ENCODE measurements around the gene SRSF4. TPM values are rescaled to one million over a fixed set of nuclear protein-coding genes. Genes with fewer than 3 reads are reported as not detected.

Gene SRSF4
- total RNA-seq, 1 experiment from 2014 or later = 69.0 TPM

DNA sequence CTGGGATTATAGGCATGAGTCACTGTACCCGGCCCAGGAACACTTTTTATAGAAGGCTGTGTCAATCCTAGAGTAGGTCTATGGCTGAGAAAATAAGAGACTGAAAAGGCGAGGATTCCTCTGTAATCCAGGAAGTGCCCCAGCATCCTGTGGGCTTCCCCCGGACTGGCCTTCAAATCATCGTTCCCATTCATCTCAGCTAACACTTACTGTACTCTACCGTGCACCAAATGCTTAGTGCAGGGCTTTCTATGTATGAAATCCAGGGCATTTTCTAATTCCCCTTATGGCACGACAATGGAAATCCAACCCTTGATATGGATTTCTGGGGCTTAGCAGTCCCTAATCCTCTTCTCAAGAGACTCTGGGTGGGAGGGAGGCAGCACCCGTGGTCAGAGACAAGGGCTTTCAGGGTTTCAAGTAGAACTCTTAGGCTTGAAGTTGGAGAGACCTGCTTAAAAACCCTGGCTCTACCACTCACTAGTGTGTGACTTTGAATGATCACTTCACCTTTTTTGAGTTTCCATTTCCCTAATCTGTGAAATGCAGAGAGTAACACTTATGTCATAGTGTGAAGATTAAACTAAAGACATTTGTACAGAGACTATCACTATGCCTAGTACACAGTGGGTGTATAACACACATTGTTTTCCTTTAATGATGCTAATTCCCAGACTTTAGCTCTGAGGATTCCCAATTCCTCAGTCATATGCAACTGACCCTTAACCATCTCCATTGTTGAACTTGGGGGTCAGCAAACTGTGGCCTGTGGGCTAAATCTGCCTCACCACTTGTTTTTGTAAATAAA lies 28.8 kb upstream of the SRSF4 start:
- Histone ChIP-seq H3K36me3 (ENCODE audit: control insufficient read depth in 1 of 2, insufficient read depth in 2 of 2, low read length in 2 of 2) (peaks cover 23 to 39% of the 10 kb centered on the region in 2 experiments), H3K4me1 (ENCODE audit: control insufficient read depth in 1 of 2, insufficient read depth in 2 of 2, low read length in 2 of 2) (no peaks in the 10 kb centered on the region), H3K79me2 (ENCODE audit: insufficient read depth, low read length) (no peaks in the 10 kb centered on the region), H2AFZ (ENCODE audit: low read depth, low read length, poor library complexity, severe bottlenecking) (no peak overlapping the region), H3K27ac (ENCODE audit: low read depth, low read length) (no peak overlapping the region), H3K27me3 (ENCODE audit: insufficient read depth, low read length) (no peaks in the 10 kb centered on the region), H3K9me3 (ENCODE audit: control insufficient read depth in 1 of 2, insufficient read depth in 1 of 2, low read depth in 1 of 2, low read length in 2 of 2) (no peaks in the 10 kb centered on the region), H3K9me2 (ENCODE audit: insufficient read depth) (no peaks in the 10 kb centered on the region), H4K20me1 (ENCODE audit: insufficient read depth) (no peaks in the 10 kb centered on the region), H3K4me3 (replicated peaks in 1 of 2; ENCODE audit: low read depth in 1 of 2, low read length in 2 of 2) (no peak overlapping the region), H3K9ac (ENCODE audit: low read length) (no peak overlapping the region), H3K4me2 (ENCODE audit: low read length) (no peak overlapping the region)
- no TSS peak for BruUV-seq (replicated peaks)
- ATAC-seq = no peak
- DNase-seq (ENCODE audit: low read depth, low spot score) = no peak
- ChIA-PET RAD21 (ENCODE audit: low non-redundant PET in 1 of 2, low total read pairs in 2 of 2, uncharacterized antibody in 2 of 2, unreplicated experiment in 2 of 2) (no interaction called here), CTCF (no interaction called here), POLR2A (no interaction called here)
- intact Hi-C loops (cut with micrococcal nuclease) = no loop called here
- TF ChIP-seq, protein P1, sequence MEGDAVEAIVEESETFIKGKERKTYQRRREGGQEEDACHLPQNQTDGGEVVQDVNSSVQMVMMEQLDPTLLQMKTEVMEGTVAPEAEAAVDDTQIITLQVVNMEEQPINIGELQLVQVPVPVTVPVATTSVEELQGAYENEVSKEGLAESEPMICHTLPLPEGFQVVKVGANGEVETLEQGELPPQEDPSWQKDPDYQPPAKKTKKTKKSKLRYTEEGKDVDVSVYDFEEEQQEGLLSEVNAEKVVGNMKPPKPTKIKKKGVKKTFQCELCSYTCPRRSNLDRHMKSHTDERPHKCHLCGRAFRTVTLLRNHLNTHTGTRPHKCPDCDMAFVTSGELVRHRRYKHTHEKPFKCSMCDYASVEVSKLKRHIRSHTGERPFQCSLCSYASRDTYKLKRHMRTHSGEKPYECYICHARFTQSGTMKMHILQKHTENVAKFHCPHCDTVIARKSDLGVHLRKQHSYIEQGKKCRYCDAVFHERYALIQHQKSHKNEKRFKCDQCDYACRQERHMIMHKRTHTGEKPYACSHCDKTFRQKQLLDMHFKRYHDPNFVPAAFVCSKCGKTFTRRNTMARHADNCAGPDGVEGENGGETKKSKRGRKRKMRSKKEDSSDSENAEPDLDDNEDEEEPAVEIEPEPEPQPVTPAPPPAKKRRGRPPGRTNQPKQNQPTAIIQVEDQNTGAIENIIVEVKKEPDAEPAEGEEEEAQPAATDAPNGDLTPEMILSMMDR (IDR thresholded peaks at IDR 0.05 in 2 of 3, conservative IDR thresholded peaks at IDR 0.05 in 1 of 3; ENCODE audit: borderline replicate concordance in 1 of 3, insufficient read depth in 1 of 3, low read depth in 2 of 3, low read length in 2 of 3) = no peak
- no peak for TF ChIP-seq FOSL1 (IDR thresholded peaks at IDR 0.05; ENCODE audit: low read depth)
- no peak for TF ChIP-seq RAD21 (IDR thresholded peaks at IDR 0.05; ENCODE audit: low read depth)
- no peak for TF ChIP-seq CBX3 (IDR thresholded peaks at IDR 0.05; ENCODE audit: low read depth)
- no peak for TF ChIP-seq CEBPB (IDR thresholded peaks at IDR 0.05; ENCODE audit: low read depth)
- no peak for TF ChIP-seq POLR2A (IDR thresholded peaks at IDR 0.05; ENCODE audit: borderline replicate concordance, extremely low read depth, insufficient read depth, insufficient read length)
- no peak for TF ChIP-seq SRF (IDR thresholded peaks at IDR 0.05; ENCODE audit: low read depth)
- TF ChIP-seq, protein P2, sequence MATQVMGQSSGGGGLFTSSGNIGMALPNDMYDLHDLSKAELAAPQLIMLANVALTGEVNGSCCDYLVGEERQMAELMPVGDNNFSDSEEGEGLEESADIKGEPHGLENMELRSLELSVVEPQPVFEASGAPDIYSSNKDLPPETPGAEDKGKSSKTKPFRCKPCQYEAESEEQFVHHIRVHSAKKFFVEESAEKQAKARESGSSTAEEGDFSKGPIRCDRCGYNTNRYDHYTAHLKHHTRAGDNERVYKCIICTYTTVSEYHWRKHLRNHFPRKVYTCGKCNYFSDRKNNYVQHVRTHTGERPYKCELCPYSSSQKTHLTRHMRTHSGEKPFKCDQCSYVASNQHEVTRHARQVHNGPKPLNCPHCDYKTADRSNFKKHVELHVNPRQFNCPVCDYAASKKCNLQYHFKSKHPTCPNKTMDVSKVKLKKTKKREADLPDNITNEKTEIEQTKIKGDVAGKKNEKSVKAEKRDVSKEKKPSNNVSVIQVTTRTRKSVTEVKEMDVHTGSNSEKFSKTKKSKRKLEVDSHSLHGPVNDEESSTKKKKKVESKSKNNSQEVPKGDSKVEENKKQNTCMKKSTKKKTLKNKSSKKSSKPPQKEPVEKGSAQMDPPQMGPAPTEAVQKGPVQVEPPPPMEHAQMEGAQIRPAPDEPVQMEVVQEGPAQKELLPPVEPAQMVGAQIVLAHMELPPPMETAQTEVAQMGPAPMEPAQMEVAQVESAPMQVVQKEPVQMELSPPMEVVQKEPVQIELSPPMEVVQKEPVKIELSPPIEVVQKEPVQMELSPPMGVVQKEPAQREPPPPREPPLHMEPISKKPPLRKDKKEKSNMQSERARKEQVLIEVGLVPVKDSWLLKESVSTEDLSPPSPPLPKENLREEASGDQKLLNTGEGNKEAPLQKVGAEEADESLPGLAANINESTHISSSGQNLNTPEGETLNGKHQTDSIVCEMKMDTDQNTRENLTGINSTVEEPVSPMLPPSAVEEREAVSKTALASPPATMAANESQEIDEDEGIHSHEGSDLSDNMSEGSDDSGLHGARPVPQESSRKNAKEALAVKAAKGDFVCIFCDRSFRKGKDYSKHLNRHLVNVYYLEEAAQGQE (IDR thresholded peaks at IDR 0.05; ENCODE audit: low read depth) = no peak
- TF ChIP-seq POLR2AphosphoS5 (IDR thresholded peaks at IDR 0.05; ENCODE audit: low read depth, low read length) = no peak
- TF ChIP-seq TCF7L2 (IDR thresholded peaks at IDR 0.05; ENCODE audit: borderline replicate concordance, extremely low read depth, insufficient read depth, insufficient read length) = no peak
- no peak for TF ChIP-seq ZFX (IDR thresholded peaks at IDR 0.05)
- TF ChIP-seq, protein P3, sequence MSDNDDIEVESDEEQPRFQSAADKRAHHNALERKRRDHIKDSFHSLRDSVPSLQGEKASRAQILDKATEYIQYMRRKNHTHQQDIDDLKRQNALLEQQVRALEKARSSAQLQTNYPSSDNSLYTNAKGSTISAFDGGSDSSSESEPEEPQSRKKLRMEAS (IDR thresholded peaks at IDR 0.05) = no peak
- TF ChIP-seq ELF1 (IDR thresholded peaks at IDR 0.05; ENCODE audit: borderline replicate concordance, low read depth) = no peak
- TF ChIP-seq JUND (IDR thresholded peaks at IDR 0.05) = no peak
- no peak for TF ChIP-seq EZH2 (IDR thresholded peaks at IDR 0.05)
- TF ChIP-seq ZNF274 (IDR thresholded peaks at IDR 0.05; ENCODE audit: low read depth, low read length) = no peak
- TF ChIP-seq SIN3A (IDR thresholded peaks at IDR 0.05; ENCODE audit: low read depth) = no peak
- no peak for TF ChIP-seq EZH2phosphoT487 (IDR thresholded peaks at IDR 0.05; ENCODE audit: borderline replicate concordance)
- TF ChIP-seq, protein P4, sequence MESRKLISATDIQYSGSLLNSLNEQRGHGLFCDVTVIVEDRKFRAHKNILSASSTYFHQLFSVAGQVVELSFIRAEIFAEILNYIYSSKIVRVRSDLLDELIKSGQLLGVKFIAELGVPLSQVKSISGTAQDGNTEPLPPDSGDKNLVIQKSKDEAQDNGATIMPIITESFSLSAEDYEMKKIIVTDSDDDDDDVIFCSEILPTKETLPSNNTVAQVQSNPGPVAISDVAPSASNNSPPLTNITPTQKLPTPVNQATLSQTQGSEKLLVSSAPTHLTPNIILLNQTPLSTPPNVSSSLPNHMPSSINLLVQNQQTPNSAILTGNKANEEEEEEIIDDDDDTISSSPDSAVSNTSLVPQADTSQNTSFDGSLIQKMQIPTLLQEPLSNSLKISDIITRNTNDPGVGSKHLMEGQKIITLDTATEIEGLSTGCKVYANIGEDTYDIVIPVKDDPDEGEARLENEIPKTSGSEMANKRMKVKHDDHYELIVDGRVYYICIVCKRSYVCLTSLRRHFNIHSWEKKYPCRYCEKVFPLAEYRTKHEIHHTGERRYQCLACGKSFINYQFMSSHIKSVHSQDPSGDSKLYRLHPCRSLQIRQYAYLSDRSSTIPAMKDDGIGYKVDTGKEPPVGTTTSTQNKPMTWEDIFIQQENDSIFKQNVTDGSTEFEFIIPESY (IDR thresholded peaks at IDR 0.05; ENCODE audit: extremely low read depth, insufficient replicate concordance, low read length) = no peak
- TF ChIP-seq YY1 (IDR thresholded peaks at IDR 0.05; ENCODE audit: extremely low read depth, insufficient replicate concordance, low read depth, low read length) = no peak

Data from HCT116 (cell line).